Gastrocnemius medialis (tissue), 4 donors: ENCODE data around the gene CNST.

ENCODE experiments used
- CTCF ChIP-seq, 5 experiments: fragments of 450-650 bp in 3 of 5; fragments of 200-600 bp in 2 of 5; sonication (generic) in 2 of 5; IDR thresholded peaks in 4 of 5; conservative IDR thresholded peaks in 1 of 5; 1 replicate in 4 of 5; 2 replicates in 1 of 5; pipeline ENCODE4 v1.5.1; 2016 to 2019; ENCODE audit warnings: antibody characterized with exemption in 5 of 5, mild to moderate bottlenecking in 3 of 5, moderate library complexity in 3 of 5
- POLR2A ChIP-seq, 2 donors: fragments of 450-650 bp; IDR thresholded peaks; one replicate each; pipeline ENCODE4 v1.6.1; 2017; ENCODE audit warnings: antibody characterized with exemption in 2 of 2, mild to moderate bottlenecking in 2 of 2, moderate library complexity in 2 of 2

- TF ChIP-seq CTCF (IDR thresholded peaks at IDR 0.05 in 4 of 5, conservative IDR thresholded peaks at IDR 0.05 in 1 of 5) (no peak), POLR2A (IDR thresholded peaks at IDR 0.05) (no peak)
Observed at GRCh38 chr1:246550402-246550801, 15.9 kb upstream of the CNST start.
